GM23338 (cell line): Measurements from ENCODE around the gene PGC. TPM values are rescaled to one million over a fixed set of nuclear protein-coding genes. Genes with fewer than 3 reads are reported as not detected.

ENCODE experiments used
- ATAC-seq: fragments of 200-7000 bp; cut with Tn5 transposase; 3 replicates; pipeline ENCODE4 v1.9.1; 2020
- DNase-seq: peaks from one replicate; pipeline ENCODE4 v3.0.0-alpha.2; 2015; ENCODE audit warnings: low spot score
- H2AFZ ChIP-seq: fragments of 200-600 bp; sonication (generic); 2 replicates; pipeline ENCODE4 v1.8.0; 2016; ENCODE audit warnings: antibody characterized with exemption, mild to moderate bottlenecking, moderate library complexity
- H3F3A ChIP-seq: fragments of 200-600 bp; sonication (generic); replicated peaks from 2 replicates; pipeline ENCODE4 v1.8.0; 2017; ENCODE audit warnings: antibody characterized with exemption, mixed run types, low read depth
- H3K27ac ChIP-seq: fragments of 200-600 bp; sonication (generic); 2 replicates; pipeline ENCODE4 v1.6.1; 2016; ENCODE audit warnings: low read depth
- H3K27me3 ChIP-seq: fragments of 200-600 bp; sonication (generic); 2 replicates; pipeline ENCODE4 v1.8.0; 2016; ENCODE audit warnings: mild to moderate bottlenecking, mixed run types, moderate library complexity; ENCODE audit not compliant: insufficient read depth
- H3K36me3 ChIP-seq: fragments of 200-600 bp; sonication (generic); 2 replicates; pipeline ENCODE4 v1.8.0; 2016; ENCODE audit warnings: mild to moderate bottlenecking; ENCODE audit not compliant: insufficient read depth
- H3K4me1 ChIP-seq: fragments of 200-600 bp; sonication (generic); 2 replicates; pipeline ENCODE4 v1.8.0; 2016; ENCODE audit warnings: mild to moderate bottlenecking, moderate library complexity; ENCODE audit not compliant: insufficient read depth
- H3K4me2 ChIP-seq: fragments of 200-600 bp; sonication (generic); 2 replicates; pipeline ENCODE4 v1.7.1; 2017; ENCODE audit warnings: mixed run types
- H3K4me3 ChIP-seq: fragments of 200-600 bp; sonication (generic); 2 replicates; pipeline ENCODE4 v1.6.1; 2016; ENCODE audit warnings: mixed run types
- H3K79me2 ChIP-seq: fragments of 200-600 bp; sonication (generic); replicated peaks from 2 replicates; pipeline ENCODE4 v1.8.0; 2017; ENCODE audit warnings: mild to moderate bottlenecking; ENCODE audit not compliant: insufficient read depth
- H3K9me2 ChIP-seq: fragments of 200-600 bp; sonication (generic); 2 replicates; pipeline ENCODE4 v1.8.0; 2017; ENCODE audit not compliant: insufficient read depth
- H4K20me1 ChIP-seq: fragments of 200-600 bp; sonication (generic); replicated peaks from 2 replicates; pipeline ENCODE4 v1.8.0; 2017; ENCODE audit warnings: mild to moderate bottlenecking; ENCODE audit not compliant: insufficient read depth
- H3K27ac Mint-ChIP-seq: 2 replicates; pipeline ENCODE4 v1.8.0; 2020; ENCODE audit warnings: inconsistent platforms, mild to moderate bottlenecking, moderate library complexity, mixed read lengths
- H3K27me3 Mint-ChIP-seq: 3 replicates; pipeline ENCODE4 v1.8.0; 2022; ENCODE audit warnings: low read depth, mild to moderate bottlenecking, moderate library complexity, mixed read lengths, inconsistent platforms; ENCODE audit not compliant: insufficient read depth, poor library complexity
- H3K36me3 Mint-ChIP-seq: 3 replicates; pipeline ENCODE4 v1.8.0; 2021; ENCODE audit warnings: low read depth, mild to moderate bottlenecking, inconsistent platforms, moderate library complexity, mixed read lengths
- H3K4me1 Mint-ChIP-seq: 3 replicates; pipeline ENCODE4 v1.8.0; 2020; ENCODE audit warnings: mild to moderate bottlenecking, inconsistent platforms, mixed read lengths
- H3K4me3 Mint-ChIP-seq: 3 replicates; pipeline ENCODE4 v1.8.0; 2021; ENCODE audit warnings: moderate library complexity, mild to moderate bottlenecking, inconsistent platforms, mixed read lengths
- H3K9me3 Mint-ChIP-seq: 3 replicates; pipeline ENCODE4 v1.8.0; 2020; ENCODE audit warnings: moderate library complexity, mild to moderate bottlenecking, inconsistent platforms, mixed read lengths
- CREB1 ChIP-seq: fragments of 250-450 bp; sonication (Bioruptor Pico); IDR thresholded peaks from 2 replicates; pipeline ENCODE4 v1.5.0; 2020; ENCODE audit warnings: low read depth, mild to moderate bottlenecking, moderate library complexity
- EZH2 ChIP-seq: fragments of 200-600 bp; sonication (generic); IDR thresholded peaks from one replicate; pipeline ENCODE4 v1.8.0; 2017; ENCODE audit warnings: antibody characterized with exemption, mild to moderate bottlenecking, low read depth; ENCODE audit not compliant: unreplicated experiment
- JUNB ChIP-seq: IDR thresholded peaks from one replicate; pipeline ENCODE4 v1.6.1; 2016; ENCODE audit warnings: antibody characterized with exemption; ENCODE audit not compliant: unreplicated experiment
- POLR2AphosphoS5 ChIP-seq: IDR thresholded peaks from 2 replicates; pipeline ENCODE4 v1.6.1; 2016; ENCODE audit warnings: antibody characterized with exemption, low read depth
- REST ChIP-seq: IDR thresholded peaks from one replicate; pipeline ENCODE4 v1.6.1; 2018; ENCODE audit warnings: antibody characterized with exemption; ENCODE audit not compliant: unreplicated experiment
- STAT1 ChIP-seq: IDR thresholded peaks from one replicate; pipeline ENCODE4 v1.6.1; 2016; ENCODE audit warnings: antibody characterized with exemption; ENCODE audit not compliant: unreplicated experiment
- ZNF114 ChIP-seq: fragments of 250-450 bp; sonication (Bioruptor Pico); IDR thresholded peaks from 2 replicates; pipeline ENCODE4 v1.5.0; 2020; ENCODE audit warnings: mild to moderate bottlenecking, moderate library complexity
- ZNF331 ChIP-seq: fragments of 250-450 bp; sonication (Bioruptor Pico); IDR thresholded peaks from 2 replicates; pipeline ENCODE4 v1.5.0; 2020; ENCODE audit warnings: low read depth, mild to moderate bottlenecking, moderate library complexity
- ZNF462 ChIP-seq: fragments of 250-450 bp; sonication (Bioruptor Pico); IDR thresholded peaks from 2 replicates; pipeline ENCODE4 v1.5.0; 2020; ENCODE audit warnings: mild to moderate bottlenecking, moderate library complexity
- polyA plus RNA-seq: library from polyadenylated mRNA; unstranded; fragments of >200 nt; fragmentation: Nextera tagmentation; extraction: Ambion mirVana; gene quantifications from 2 replicates; pipeline ENCODE4 v1.2.1, GENCODE V29; 2016
- total RNA-seq: library from RNA; depleted of rRNA; stranded (reverse); fragments of >200 nt; shearing (Covaris generic); gene quantifications from 2 replicates; pipeline ENCODE4 v1.2.3, GENCODE V29; 2014
- TF ChIP-seq, protein P1 (sequence below): IDR thresholded peaks from 2 replicates; pipeline ENCODE4 v1.6.1; 2016; ENCODE audit warnings: antibody characterized with exemption

PGC gene
- total and polyA plus RNA-seq, 2 experiments from 2014 or later: not detected

DNA sequence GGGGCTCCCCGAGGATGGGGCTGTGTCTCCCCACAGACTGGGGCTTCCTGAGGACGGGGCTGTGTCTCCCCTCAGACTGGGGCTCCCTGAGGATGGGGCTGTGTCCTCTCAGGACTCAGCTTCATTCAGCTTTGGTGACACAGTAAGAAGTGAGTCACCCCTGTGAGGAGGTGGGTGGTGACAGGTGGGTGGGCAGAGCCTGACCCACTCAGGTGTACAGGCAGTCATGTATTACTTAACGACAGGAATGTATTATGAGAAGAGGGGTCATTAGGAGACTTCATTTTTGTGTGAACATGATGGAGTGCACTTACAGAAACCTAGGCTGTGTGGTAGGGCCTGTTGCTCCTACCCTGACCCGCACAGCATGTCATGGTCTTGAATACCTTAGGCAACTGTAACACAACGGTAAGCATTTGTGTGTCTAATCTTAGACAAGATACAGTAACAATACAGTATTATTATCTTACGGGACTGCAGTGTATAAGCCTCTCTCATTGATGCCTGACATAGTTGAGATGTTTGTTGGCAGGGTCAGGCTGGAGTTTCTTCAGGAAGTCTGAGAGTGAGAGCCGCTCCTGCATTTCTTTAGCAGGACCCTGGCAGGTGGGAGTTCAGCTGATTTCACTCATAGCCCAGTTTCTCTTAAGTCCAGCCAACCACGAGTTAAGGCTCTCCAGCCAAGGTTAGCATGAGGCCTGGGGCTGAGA is 10.9 kb upstream of the PGC start (continued):
- TF ChIP-seq REST: no peak

- H3K9me2 ChIP-seq: no peaks in the 10 kb centered on the region
- no peak for DNase-seq
- no peaks in the 10 kb centered on the region for H3K27me3 ChIP-seq
- no peaks in the 10 kb centered on the region for H3K36me3 ChIP-seq
- no peaks in the 10 kb centered on the region for H3K79me2 ChIP-seq
- H3F3A ChIP-seq: no peaks in the 10 kb centered on the region
- peaks cover 12% of the 10 kb centered on the region for H3K27me3 Mint-ChIP-seq
- no peak overlapping the region for H3K27ac ChIP-seq
- no peaks in the 10 kb centered on the region for H4K20me1 ChIP-seq
- H3K9me3 Mint-ChIP-seq: no peaks in the 10 kb centered on the region
- no peak overlapping the region for H3K4me3 ChIP-seq
- no peak for ATAC-seq
- H2AFZ ChIP-seq: no peak overlapping the region
- H3K4me1 Mint-ChIP-seq: peaks cover 7% of the 10 kb centered on the region
- no peak overlapping the region for H3K4me2 ChIP-seq
- H3K27ac Mint-ChIP-seq: no peak overlapping the region
- no peak overlapping the region for H3K4me3 Mint-ChIP-seq
- no peaks in the 10 kb centered on the region for H3K4me1 ChIP-seq
- no peaks in the 10 kb centered on the region for H3K36me3 Mint-ChIP-seq
- no peak for TF ChIP-seq CREB1
- no peak for TF ChIP-seq ZNF462 (CRISPR knock-in tag)
- no peak for TF ChIP-seq REST
- TF ChIP-seq ZNF114 (CRISPR knock-in tag): no peak
- TF ChIP-seq STAT1: no peak
- no peak for TF ChIP-seq EZH2
- TF ChIP-seq POLR2AphosphoS5: no peak
- TF ChIP-seq, protein P1, sequence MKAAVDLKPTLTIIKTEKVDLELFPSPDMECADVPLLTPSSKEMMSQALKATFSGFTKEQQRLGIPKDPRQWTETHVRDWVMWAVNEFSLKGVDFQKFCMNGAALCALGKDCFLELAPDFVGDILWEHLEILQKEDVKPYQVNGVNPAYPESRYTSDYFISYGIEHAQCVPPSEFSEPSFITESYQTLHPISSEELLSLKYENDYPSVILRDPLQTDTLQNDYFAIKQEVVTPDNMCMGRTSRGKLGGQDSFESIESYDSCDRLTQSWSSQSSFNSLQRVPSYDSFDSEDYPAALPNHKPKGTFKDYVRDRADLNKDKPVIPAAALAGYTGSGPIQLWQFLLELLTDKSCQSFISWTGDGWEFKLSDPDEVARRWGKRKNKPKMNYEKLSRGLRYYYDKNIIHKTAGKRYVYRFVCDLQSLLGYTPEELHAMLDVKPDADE: no peak
- TF ChIP-seq JUNB: no peak
- TF ChIP-seq ZNF331: no peak
Measured at GRCh38 chr6:41757271-41757670, 10.1 kb upstream of the PGC start.
